AG10803 (cell line): ENCODE results near the gene TLE6.

Experiments
- DNase-seq: peaks from one replicate; pipeline ENCODE4 v3.0.0; 2010; ENCODE audit warnings: low read depth
- H3K4me3 ChIP-seq: 2 replicates; pipeline ENCODE4 v1.5.1; 2011; ENCODE audit warnings: mild to moderate bottlenecking, low read length, control low read depth
- TF ChIP-seq, protein P1 (sequence below): conservative IDR thresholded peaks from 2 replicates; pipeline ENCODE4 v1.5.1; 2011; ENCODE audit warnings: mild to moderate bottlenecking, low read length, control low read depth, inconsistent platforms

Gene TLE6

DNA sequence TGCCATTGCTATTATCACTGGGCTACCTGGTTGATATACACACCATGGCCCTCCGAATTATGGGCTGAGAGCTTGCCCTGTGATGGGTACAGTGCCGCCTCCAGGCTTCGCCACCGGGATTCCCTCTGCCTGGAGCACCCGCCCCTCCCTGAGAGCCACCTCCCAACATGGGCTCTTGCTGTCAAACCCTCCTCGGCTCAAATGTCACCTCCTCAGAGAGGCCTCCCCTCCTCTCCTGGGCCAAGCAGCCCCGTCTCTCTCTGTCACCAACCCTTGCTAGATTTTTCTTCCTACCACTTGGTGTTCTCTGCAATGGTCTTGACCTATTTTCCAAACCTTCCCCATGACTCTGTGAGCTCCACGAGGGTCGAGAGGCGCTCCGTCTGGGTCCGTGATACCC is 64.0 kb downstream of the TLE6 start:
- no peak overlapping the region for H3K4me3 ChIP-seq
- no peak for DNase-seq
- TF ChIP-seq, protein P1, sequence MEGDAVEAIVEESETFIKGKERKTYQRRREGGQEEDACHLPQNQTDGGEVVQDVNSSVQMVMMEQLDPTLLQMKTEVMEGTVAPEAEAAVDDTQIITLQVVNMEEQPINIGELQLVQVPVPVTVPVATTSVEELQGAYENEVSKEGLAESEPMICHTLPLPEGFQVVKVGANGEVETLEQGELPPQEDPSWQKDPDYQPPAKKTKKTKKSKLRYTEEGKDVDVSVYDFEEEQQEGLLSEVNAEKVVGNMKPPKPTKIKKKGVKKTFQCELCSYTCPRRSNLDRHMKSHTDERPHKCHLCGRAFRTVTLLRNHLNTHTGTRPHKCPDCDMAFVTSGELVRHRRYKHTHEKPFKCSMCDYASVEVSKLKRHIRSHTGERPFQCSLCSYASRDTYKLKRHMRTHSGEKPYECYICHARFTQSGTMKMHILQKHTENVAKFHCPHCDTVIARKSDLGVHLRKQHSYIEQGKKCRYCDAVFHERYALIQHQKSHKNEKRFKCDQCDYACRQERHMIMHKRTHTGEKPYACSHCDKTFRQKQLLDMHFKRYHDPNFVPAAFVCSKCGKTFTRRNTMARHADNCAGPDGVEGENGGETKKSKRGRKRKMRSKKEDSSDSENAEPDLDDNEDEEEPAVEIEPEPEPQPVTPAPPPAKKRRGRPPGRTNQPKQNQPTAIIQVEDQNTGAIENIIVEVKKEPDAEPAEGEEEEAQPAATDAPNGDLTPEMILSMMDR: no peak

DNA sequence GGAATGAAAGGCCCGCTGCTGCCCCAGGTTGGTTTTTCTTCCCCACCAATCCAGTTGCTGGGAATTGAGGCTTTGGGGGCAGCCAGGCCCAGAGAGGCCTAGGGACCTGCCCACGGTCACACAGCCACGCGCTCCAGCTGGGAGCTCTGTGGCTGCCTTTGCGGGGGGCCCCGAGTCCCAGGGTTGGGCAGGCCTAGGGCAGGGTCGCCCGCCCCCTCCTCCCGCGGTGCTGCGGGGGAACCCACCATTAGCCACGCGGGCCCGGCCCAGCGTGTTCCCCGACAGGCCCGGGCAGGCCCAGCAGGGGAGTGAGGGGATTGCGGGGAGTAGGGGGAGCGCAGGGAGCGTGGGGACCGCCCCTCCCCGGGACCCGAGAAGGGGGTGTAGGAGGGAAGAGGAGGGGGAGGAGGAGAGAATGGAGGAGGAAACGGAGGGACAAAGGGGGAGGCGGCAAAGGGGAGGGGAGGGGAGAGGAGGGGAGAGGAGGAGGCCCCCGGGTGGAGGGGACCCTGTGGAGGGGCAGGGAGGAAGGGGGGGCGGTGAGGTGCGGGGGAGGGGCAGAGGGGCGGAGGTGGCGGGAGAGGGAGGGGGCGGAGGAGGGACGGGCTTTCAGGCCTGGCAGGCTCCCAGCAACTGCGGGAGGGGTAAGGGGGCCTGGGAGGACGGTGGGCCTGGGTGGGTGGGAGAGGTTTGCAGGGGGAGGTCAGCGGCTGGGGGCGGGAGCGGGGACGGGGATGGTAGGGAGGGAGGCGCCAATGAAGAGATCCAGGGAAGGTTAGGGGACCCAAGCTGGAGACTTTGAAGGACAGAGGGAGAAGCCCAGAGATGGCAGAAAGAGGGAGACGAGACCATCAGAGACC is 64.6 kb downstream of the TLE6 start:
- TF ChIP-seq, protein P1: no peak
- H3K4me3 ChIP-seq: no peak overlapping the region
- no peak for DNase-seq

DNA sequence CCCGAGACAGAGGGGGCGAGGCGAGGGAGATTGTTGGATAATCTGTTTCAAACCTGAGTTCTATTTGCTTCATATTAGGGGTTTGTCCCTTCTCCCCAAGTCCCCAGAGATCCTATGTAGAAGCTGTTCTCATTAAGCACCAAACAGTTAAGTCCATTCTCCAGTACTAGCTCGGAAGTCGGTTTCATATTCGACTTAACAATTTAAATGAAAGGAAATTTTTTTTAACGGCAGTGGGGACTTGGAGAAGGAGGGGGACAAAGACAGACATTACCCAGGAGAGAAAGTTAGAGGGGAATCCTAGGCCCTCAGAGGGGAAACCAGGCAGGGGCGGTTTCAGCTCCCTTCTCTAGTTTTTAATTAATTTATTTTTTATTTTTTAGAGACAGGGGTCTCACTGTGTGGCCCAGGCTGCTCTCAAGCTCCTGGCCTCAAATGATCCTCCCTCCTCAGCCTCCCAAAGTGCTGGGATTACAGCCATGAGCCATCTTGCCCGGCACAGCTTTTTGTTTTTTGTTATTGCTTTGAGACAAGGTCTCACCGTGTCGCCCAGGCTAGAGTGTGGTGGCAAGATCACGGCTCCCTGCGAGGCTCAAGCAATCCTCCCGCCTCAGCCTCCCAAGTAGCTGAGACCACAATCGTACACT is 65.4 kb downstream of the TLE6 start:
- DNase-seq: no peak
- H3K4me3 ChIP-seq: no peak overlapping the region

More for the DNA sequence above, 65.4 kb downstream of the TLE6 start:
- TF ChIP-seq, protein P1: no peak
